Measurements from ENCODE around the gene CEP126.

The CEP126 gene

DNA sequence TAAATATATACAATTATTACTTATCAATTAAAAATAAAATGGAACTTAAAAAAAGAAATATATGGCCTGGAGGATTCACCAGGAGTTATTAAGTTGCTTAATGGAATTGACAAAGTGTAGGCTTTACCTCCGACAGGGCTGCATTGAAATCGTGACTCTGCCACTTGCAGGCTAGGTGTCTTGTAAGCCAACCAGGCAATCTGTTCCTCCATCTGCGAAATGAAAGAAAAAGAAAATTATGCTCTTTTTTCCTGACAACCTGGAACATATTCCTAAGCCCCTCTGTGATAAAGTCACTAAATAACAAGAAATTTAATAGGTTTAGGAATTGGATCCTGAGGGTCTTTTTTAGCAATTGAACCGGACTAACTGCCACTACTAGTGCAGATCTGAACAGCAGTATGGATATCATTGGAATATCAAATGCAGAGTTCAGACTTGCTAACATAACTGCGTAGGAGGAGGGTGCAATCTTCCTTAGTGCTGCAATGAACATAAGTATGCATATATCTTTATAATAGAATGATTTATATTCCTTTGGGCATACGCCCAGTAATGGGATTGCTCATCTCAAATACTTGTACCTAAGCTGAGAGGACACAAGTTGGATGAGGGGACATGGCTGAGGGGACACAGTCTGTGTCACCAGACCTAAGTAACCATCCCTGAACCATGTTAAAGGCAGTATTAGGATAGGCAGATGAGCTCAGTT, 42.5 kb upstream of the CEP126 start:
- Histone ChIP-seq H3K27me3 (ENCODE audit: insufficient read depth, poor library complexity, severe bottlenecking) (no peaks in the 10 kb centered on the region), H3K36me3 (ENCODE audit: low read depth) (no peaks in the 10 kb centered on the region), H3K4me1 (ENCODE audit: insufficient read depth, poor library complexity, severe bottlenecking) (peaks cover 12% of the 10 kb centered on the region), H3K27ac (ENCODE audit: poor library complexity, severe bottlenecking) (no peak overlapping the region), H3K4me3 (ENCODE audit: severe bottlenecking) (no peak overlapping the region), H3K9me3 (ENCODE audit: severe bottlenecking) (no peaks in the 10 kb centered on the region)
- ATAC-seq (ENCODE audit: low read depth): no peak
- TF ChIP-seq, protein P1, sequence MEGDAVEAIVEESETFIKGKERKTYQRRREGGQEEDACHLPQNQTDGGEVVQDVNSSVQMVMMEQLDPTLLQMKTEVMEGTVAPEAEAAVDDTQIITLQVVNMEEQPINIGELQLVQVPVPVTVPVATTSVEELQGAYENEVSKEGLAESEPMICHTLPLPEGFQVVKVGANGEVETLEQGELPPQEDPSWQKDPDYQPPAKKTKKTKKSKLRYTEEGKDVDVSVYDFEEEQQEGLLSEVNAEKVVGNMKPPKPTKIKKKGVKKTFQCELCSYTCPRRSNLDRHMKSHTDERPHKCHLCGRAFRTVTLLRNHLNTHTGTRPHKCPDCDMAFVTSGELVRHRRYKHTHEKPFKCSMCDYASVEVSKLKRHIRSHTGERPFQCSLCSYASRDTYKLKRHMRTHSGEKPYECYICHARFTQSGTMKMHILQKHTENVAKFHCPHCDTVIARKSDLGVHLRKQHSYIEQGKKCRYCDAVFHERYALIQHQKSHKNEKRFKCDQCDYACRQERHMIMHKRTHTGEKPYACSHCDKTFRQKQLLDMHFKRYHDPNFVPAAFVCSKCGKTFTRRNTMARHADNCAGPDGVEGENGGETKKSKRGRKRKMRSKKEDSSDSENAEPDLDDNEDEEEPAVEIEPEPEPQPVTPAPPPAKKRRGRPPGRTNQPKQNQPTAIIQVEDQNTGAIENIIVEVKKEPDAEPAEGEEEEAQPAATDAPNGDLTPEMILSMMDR (IDR thresholded peaks at IDR 0.05; ENCODE audit: poor library complexity, severe bottlenecking): no peak
- no peak for DNase-seq (ENCODE audit: low spot score)

DNA sequence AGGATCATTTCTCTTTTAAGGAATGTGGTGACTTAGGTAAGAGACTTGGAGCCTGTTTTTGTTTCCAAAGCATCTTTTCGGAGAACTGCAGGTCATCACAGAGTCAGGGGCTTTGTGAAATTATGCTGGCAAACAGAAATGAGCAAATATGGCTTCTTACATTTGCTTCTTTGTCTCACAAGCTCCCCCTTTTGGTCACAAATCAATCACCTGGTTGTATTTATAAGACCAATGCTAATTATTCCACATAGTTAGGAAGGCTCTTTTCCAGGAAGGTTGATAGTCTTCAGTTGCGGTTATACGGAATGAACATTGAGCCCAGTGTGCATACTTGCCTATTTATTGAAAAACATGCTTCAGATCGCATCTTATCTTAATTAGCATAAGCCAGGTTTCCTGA, 34.6 kb upstream of the CEP126 start:
- TF ChIP-seq, protein P1 (IDR thresholded peaks at IDR 0.05; ENCODE audit: poor library complexity, severe bottlenecking): peak; percentile 71
- Histone ChIP-seq H3K4me3 (ENCODE audit: severe bottlenecking) (no peak overlapping the region), H3K9me3 (ENCODE audit: severe bottlenecking) (no peaks in the 10 kb centered on the region), H3K27me3 (ENCODE audit: insufficient read depth, poor library complexity, severe bottlenecking) (no peaks in the 10 kb centered on the region), H3K27ac (ENCODE audit: poor library complexity, severe bottlenecking) (no peak overlapping the region), H3K36me3 (ENCODE audit: low read depth) (no peaks in the 10 kb centered on the region), H3K4me1 (ENCODE audit: insufficient read depth, poor library complexity, severe bottlenecking) (peaks cover 6% of the 10 kb centered on the region)
- DNase-seq (ENCODE audit: low spot score) (no peak), ATAC-seq (ENCODE audit: low read depth) (peak; percentile 44; the same call in 1 of the 3 replicates)

DNA sequence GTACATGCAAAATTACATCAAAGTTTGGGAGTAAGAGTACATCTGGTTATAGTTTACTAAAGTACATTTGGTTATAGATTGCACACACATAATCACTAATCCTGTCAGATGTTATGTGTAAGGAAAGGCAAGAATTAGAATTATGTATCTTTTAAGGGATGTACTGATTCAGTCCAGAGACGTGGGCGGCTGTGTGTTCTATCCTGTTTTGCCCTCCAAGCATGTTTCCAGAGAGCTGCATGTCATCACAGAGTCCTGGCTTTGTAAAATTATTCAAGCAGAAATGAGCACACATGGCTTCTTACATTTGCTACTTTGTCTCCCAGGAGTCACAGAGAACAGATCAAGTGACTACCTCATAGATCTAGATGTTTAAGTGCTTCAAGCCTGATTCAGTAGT, 33.2 kb upstream of the CEP126 start:
- Histone ChIP-seq H3K27me3 (ENCODE audit: insufficient read depth, poor library complexity, severe bottlenecking) (no peaks in the 10 kb centered on the region), H3K27ac (ENCODE audit: poor library complexity, severe bottlenecking) (no peak overlapping the region), H3K4me1 (ENCODE audit: insufficient read depth, poor library complexity, severe bottlenecking) (peaks cover 6% of the 10 kb centered on the region), H3K36me3 (ENCODE audit: low read depth) (no peaks in the 10 kb centered on the region), H3K9me3 (ENCODE audit: severe bottlenecking) (no peaks in the 10 kb centered on the region), H3K4me3 (ENCODE audit: severe bottlenecking) (no peak overlapping the region)
- ATAC-seq (ENCODE audit: low read depth): no peak
- TF ChIP-seq, protein P1 (IDR thresholded peaks at IDR 0.05; ENCODE audit: poor library complexity, severe bottlenecking): no peak
- no peak for DNase-seq (ENCODE audit: low spot score)

DNA sequence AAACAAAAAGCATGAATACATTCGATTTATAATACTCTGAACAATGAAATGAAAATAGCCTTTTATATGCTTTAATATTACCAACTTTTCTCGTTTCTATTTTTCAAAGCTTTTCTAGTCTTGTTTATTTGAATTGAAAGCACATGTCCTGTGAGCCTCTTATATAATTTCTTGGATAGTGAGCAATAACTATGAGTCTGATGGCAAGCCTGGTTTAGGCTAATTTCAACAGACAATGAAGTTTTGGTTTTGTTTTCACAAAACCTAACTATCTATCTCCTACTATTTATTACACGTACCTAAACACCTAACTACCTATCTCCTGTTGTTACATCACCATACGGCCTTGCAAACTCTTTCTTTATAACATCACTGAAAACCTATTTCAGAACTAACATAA, 29.2 kb upstream of the CEP126 start:
- no peak for ATAC-seq (ENCODE audit: low read depth)
- H3K9me3 ChIP-seq (ENCODE audit: severe bottlenecking): no peaks in the 10 kb centered on the region
- H3K36me3 ChIP-seq (ENCODE audit: low read depth): no peaks in the 10 kb centered on the region
- no peak overlapping the region for H3K4me3 ChIP-seq (ENCODE audit: severe bottlenecking)
- TF ChIP-seq, protein P1 (IDR thresholded peaks at IDR 0.05; ENCODE audit: poor library complexity, severe bottlenecking): no peak
- no peaks in the 10 kb centered on the region for H3K27me3 ChIP-seq (ENCODE audit: insufficient read depth, poor library complexity, severe bottlenecking)
- no peaks in the 10 kb centered on the region for H3K4me1 ChIP-seq (ENCODE audit: insufficient read depth, poor library complexity, severe bottlenecking)
- no peak for DNase-seq (ENCODE audit: low spot score)
- no peak overlapping the region for H3K27ac ChIP-seq (ENCODE audit: poor library complexity, severe bottlenecking)

DNA sequence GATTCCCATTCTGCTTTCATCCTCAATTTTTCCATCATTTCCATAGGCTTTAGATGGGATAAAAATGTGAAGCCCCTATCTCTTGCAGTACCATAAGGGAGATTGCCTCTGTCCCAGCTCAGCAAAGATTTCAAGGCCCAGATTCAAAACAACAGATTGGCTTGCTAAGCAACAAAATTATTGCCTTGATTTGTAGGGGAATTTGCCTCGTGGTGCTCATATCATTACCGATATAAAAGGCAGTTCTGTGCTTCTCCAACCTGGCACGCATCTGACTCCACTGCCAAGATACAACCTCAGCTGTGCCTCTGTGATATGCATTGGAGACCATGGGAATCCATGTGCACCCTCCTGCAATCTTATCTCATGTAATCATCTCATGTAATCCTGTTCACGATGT, 25.0 kb upstream of the CEP126 start:
- H3K27me3 ChIP-seq (ENCODE audit: insufficient read depth, poor library complexity, severe bottlenecking): no peaks in the 10 kb centered on the region
- TF ChIP-seq, protein P1 (IDR thresholded peaks at IDR 0.05; ENCODE audit: poor library complexity, severe bottlenecking): no peak
- H3K4me1 ChIP-seq (ENCODE audit: insufficient read depth, poor library complexity, severe bottlenecking): no peaks in the 10 kb centered on the region
- DNase-seq (ENCODE audit: low spot score) (no peak), ATAC-seq (ENCODE audit: low read depth) (no peak)
- no peak overlapping the region for H3K27ac ChIP-seq (ENCODE audit: poor library complexity, severe bottlenecking)
- H3K36me3 ChIP-seq (ENCODE audit: low read depth): no peaks in the 10 kb centered on the region
- no peak overlapping the region for H3K4me3 ChIP-seq (ENCODE audit: severe bottlenecking)
- no peaks in the 10 kb centered on the region for H3K9me3 ChIP-seq (ENCODE audit: severe bottlenecking)

Data from RWPE2 (cell line).